HL-60 (cell line): ENCODE measurements around the gene STON2.

Experiments
- DNase-seq, 2 experiments: peaks; one replicate each; pipeline ENCODE4 v3.0.0-alpha.2; 2010 to 2020; ENCODE audit warnings: low read depth in 1 of 2, low spot score in 1 of 2
- H3K27ac ChIP-seq: fragments of 250-450 bp; sonication (Bioruptor Pico); replicated peaks from 2 replicates; pipeline ENCODE4 v1.5.1; 2020; ENCODE audit warnings: mild to moderate bottlenecking, moderate library complexity
- H3K27me3 ChIP-seq: fragments of 250-450 bp; sonication (Bioruptor Pico); 2 replicates; pipeline ENCODE4 v1.5.1; 2021; ENCODE audit warnings: mild to moderate bottlenecking, moderate library complexity; ENCODE audit not compliant: insufficient read depth, poor library complexity, severe bottlenecking
- H3K4me3 ChIP-seq: replicated peaks from 2 replicates; pipeline ENCODE4 v1.5.1; 2011; ENCODE audit warnings: mild to moderate bottlenecking, control low read depth, low read length; ENCODE audit not compliant: insufficient read depth
- CTCF ChIP-seq: IDR thresholded peaks from one replicate; pipeline ENCODE4 v1.5.1; 2011; ENCODE audit warnings: low read length, control low read depth, inconsistent platforms; ENCODE audit not compliant: insufficient read depth
- GABPA ChIP-seq: IDR thresholded peaks from 2 replicates; pipeline ENCODE4 v1.6.1; 2012; ENCODE audit warnings: low read depth
- POLR2AphosphoS5 ChIP-seq: IDR thresholded peaks from 2 replicates; pipeline ENCODE4 v1.6.1; 2012; ENCODE audit warnings: low read depth
- REST ChIP-seq: IDR thresholded peaks from 2 replicates; pipeline ENCODE4 v1.6.1; 2012; ENCODE audit warnings: low read depth; ENCODE audit not compliant: insufficient replicate concordance
- SPI1 ChIP-seq: IDR thresholded peaks from 2 replicates; pipeline ENCODE4 v1.6.1; 2012; ENCODE audit warnings: low read depth, mild to moderate bottlenecking, borderline replicate concordance

The STON2 gene

GRCh38 chr14:81388336-81388735 lies 11.8 kb downstream of the STON2 start:
- no peak for TF ChIP-seq SPI1
- TF ChIP-seq REST = no peak
- TF ChIP-seq CTCF = no peak
- no peak for TF ChIP-seq POLR2AphosphoS5
- no peak for TF ChIP-seq GABPA
- DNase-seq = no peak

GRCh38 chr14:81386290-81386745 lies 13.8 kb downstream of the STON2 start:
- DNase-seq = no peak
- no peak overlapping the region for H3K27ac ChIP-seq
- H3K4me3 ChIP-seq = no peak overlapping the region
- no peak for TF ChIP-seq SPI1
- no peak for TF ChIP-seq POLR2AphosphoS5
- TF ChIP-seq GABPA = no peak
- no peak for TF ChIP-seq REST
- TF ChIP-seq CTCF = no peak
- H3K27me3 ChIP-seq = no peaks in the 10 kb centered on the region

More at GRCh38 chr14:81388336-81388735, 11.8 kb downstream of the STON2 start:
- no peak overlapping the region for H3K27ac ChIP-seq
- no peak overlapping the region for H3K4me3 ChIP-seq
- H3K27me3 ChIP-seq = no peaks in the 10 kb centered on the region

- Histone ChIP-seq H3K4me3 (no peak overlapping the region), H3K27me3 (no peaks in the 10 kb centered on the region), H3K27ac (no peak overlapping the region)
- no peak for DNase-seq
- TF ChIP-seq GABPA (no peak), SPI1 (no peak), POLR2AphosphoS5 (no peak), CTCF (no peak), REST (no peak)
Measured at GRCh38 chr14:81385886-81386285, 14.2 kb downstream of the STON2 start.
